Stimulated activated CD4-positive, alpha-beta T cell treated with anti-CD3 and anti-CD28 coated beads, TNF-alpha, amount 100 ng/mL, for 48 hours (primary cell): Measurements from ENCODE around the gene GPR108.

Source experiments
- DNase-seq, 3 donors: peaks; one replicate each; pipeline ENCODE4 v3.0.0-alpha.2; 2020; ENCODE audit warnings: low read depth in 3 of 3

Gene GPR108

GRCh38 chr19:6707011-6707657, 30.2 kb downstream of the GPR108 start:
- no peak for DNase-seq

GRCh38 chr19:6706633-6706958, 30.8 kb downstream of the GPR108 start:
- DNase-seq = no peak

DNA sequence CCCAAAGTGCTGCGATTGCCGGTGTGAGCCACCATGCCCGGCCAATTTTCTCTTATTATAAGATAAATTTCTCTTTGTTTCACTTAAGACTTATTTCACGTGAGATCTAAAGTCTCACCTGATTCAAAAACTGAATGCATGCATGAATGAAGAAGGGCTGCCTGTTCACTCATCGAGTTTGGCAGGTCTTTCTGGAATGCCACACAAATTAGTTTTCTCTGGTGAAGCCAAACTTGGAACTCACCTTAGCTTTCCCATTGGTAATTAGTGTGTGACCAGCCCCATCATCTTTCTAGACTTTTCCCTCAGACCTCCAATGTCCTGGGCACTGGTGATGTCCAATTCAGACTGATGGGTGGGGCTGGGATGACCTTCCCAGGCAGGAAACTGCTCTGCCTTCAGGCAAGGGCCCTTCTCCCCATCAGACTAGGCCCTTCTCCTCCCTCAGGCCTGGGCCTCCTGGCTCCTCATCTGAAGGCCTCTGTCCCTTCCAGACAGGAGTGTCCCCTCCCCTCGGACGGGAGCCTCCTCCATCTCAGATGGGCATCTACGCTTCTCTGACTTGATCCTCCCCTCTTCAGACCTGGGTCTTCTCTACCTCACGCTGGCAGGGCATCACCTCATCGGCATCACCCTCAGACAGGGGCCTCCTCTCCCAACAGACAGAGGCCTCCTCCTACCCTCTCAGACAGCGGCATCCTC, 31.3 kb downstream of the GPR108 start:
- DNase-seq = no peak

DNA sequence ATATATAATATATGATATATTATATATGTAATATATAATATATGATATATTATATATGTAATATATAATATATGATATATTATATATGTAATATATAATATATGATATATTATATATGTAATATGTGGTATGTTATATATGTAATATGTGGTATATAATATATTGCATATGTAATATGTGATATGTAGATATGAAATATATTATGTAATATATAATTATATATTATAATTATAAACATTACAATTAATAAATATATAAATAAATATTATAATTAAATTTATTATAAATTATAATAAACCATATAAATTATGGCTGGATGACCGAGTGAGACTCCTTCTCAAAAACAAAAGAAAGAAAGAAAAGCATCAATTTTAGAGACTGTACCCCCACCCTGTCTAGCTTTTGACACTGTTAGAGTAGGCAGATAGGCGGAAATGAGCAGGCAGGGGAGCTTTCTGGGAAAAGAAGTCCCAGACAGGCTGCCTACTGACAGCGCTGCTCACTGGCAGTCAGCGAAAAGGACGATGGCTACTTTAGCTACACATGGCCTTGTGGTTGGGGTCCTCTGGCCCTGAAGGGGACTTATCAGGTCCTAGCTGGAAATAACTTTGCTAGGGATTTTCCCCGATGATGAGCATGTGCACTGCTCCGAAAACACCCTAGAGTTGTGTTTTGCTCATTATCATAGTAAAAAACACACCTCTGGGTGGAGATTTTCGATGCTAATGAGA, 36.6 kb downstream of the GPR108 start:
- DNase-seq = no peak

DNA sequence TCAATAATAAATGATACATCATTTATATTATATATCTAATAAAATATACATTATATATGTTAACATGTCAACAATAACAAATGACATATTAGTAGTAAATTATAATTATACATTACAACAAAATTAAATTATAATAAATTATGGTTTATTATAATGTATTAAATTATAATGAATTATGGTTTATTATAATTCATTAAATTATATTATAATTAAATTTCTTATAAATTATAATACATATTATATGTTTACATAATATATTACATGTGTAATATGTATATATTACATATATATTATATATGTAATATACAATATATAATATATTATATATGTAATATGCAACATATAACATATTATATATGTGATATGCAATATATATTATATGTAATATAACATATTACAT, 37.4 kb downstream of the GPR108 start:
- no peak for DNase-seq

GRCh38 chr19:6697291-6697690, 40.1 kb downstream of the GPR108 start:
- DNase-seq = no peak

DNA sequence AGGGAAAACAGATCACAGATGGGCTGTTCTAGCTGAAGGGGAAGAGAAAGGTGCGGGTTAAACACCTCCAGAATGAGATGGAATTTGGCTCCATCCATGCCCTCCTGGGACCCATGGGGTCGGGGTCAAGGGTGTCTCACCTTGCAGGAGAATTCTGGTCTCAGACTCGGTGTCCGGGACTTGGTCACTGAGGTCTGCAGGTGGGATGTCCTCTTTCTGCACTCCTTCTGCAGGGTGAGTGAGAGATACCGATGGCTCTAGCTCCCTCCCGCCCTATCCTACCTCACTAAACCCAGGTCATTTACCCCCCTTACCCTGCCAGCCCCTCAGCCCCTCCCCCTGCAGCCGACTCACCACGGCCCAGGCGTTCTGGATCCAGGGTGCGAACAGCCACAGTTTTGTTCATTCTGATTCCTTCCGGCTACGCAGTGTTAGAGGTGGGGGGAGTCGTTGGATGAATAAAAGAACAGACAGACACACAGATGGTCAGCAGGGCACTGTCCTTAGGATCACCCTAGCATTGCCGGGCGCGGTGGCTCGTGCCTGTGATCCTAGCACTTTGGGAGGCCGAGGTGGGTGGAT, 41.0 kb downstream of the GPR108 start:
- DNase-seq = no peak

GRCh38 chr19:6694147-6694815, 43.1 kb downstream of the GPR108 start:
- DNase-seq = no peak

GRCh38 chr19:6693681-6694080, 43.7 kb downstream of the GPR108 start:
- no peak for DNase-seq

DNA sequence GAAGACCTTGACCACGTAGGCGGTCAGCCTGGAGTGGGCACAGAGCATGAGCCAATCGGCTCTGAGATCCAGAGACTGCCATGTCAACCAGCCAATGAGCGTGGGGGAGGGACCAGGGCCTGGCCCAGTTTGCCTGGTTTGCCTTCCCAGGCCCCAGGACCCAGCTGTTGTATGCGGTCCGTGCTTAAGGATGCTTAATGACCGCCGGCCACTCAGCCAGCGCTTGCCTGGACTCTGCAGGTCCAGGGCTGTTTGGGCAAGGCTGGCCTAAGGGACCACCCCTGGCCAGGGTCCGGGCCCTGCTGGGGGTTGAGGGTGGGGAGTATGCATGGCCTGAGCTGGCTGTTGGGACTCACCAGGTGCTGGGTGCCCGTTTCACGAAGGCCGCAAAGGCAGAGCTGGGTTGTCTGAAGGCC, 44.3 kb downstream of the GPR108 start:
- no peak for DNase-seq

GRCh38 chr19:6692027-6692426, 45.4 kb downstream of the GPR108 start:
- DNase-seq = no peak

GRCh38 chr19:6691342-6691741, 46.0 kb downstream of the GPR108 start:
- DNase-seq = no peak

- no peak for DNase-seq
These were observed 47.1 kb downstream of the GPR108 start for GRCh38 chr19:6690160-6690885.

- DNase-seq = no peak
These were observed 50.3 kb downstream of the GPR108 start for GRCh38 chr19:6687114-6687513.

DNA sequence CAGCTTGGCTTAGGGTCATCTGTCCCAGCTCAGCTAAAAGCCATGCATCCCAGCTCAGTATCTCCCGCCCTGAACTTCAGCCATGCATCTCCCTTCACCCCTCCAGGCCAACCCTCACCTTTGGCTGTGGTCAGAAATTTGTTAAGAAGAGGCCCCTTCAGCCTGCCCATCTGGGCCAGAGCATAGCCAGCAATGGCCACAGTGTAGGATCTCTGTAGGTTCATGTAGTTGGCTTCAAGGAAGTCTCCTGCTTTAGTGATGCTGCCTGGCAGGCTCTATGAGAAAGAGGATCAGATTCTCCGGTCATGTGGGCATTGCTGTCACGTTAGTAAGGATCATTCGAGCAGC, 50.8 kb downstream of the GPR108 start:
- no peak for DNase-seq

- DNase-seq = no peak
These were observed 51.3 kb downstream of the GPR108 start for GRCh38 chr19:6685962-6686627.

- DNase-seq = no peak
These were observed 51.9 kb downstream of the GPR108 start for GRCh38 chr19:6685482-6685881.

DNA sequence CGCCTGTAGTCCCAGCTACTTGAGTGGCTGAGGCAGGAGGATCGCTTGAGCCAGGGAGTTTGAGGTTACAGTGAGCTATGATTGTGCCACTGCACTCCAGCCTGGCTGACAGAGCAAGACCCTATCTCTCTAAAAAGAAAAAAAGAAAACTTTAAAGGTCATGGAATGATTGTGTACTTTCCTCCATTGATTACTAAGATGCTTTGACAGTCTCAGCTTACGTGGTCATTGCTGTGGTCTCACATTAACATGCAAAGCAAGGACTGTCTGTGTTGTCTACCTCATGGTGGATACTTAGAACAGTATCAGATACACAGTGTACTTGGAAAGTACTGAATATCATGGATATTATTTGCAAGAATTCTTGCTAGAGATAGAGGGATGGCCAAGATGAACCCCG, 53.4 kb downstream of the GPR108 start:
- DNase-seq = no peak

- DNase-seq = no peak
These were observed 54.7 kb downstream of the GPR108 start for GRCh38 chr19:6682607-6683128.

GRCh38 chr19:6680141-6680540, 57.2 kb downstream of the GPR108 start:
- no peak for DNase-seq
